GM23338 (cell line): ENCODE data around the gene LNX1. TPM values are rescaled to one million over a fixed set of nuclear protein-coding genes. Genes with fewer than 3 reads are reported as not detected.

Experiments
- ATAC-seq: fragments of 200-7000 bp; cut with Tn5 transposase; 3 replicates; pipeline ENCODE4 v1.9.1; 2020
- DNase-seq: peaks from one replicate; pipeline ENCODE4 v3.0.0-alpha.2; 2015; ENCODE audit warnings: low spot score
- H2AFZ ChIP-seq: fragments of 200-600 bp; sonication (generic); 2 replicates; pipeline ENCODE4 v1.8.0; 2016; ENCODE audit warnings: antibody characterized with exemption, mild to moderate bottlenecking, moderate library complexity
- H3F3A ChIP-seq: fragments of 200-600 bp; sonication (generic); replicated peaks from 2 replicates; pipeline ENCODE4 v1.8.0; 2017; ENCODE audit warnings: antibody characterized with exemption, mixed run types, low read depth
- H3K27ac ChIP-seq: fragments of 200-600 bp; sonication (generic); 2 replicates; pipeline ENCODE4 v1.6.1; 2016; ENCODE audit warnings: low read depth
- H3K27me3 ChIP-seq: fragments of 200-600 bp; sonication (generic); 2 replicates; pipeline ENCODE4 v1.8.0; 2016; ENCODE audit warnings: mild to moderate bottlenecking, mixed run types, moderate library complexity; ENCODE audit not compliant: insufficient read depth
- H3K36me3 ChIP-seq: fragments of 200-600 bp; sonication (generic); 2 replicates; pipeline ENCODE4 v1.8.0; 2016; ENCODE audit warnings: mild to moderate bottlenecking; ENCODE audit not compliant: insufficient read depth
- H3K4me1 ChIP-seq: fragments of 200-600 bp; sonication (generic); 2 replicates; pipeline ENCODE4 v1.8.0; 2016; ENCODE audit warnings: mild to moderate bottlenecking, moderate library complexity; ENCODE audit not compliant: insufficient read depth
- H3K4me2 ChIP-seq: fragments of 200-600 bp; sonication (generic); 2 replicates; pipeline ENCODE4 v1.7.1; 2017; ENCODE audit warnings: mixed run types
- H3K4me3 ChIP-seq: fragments of 200-600 bp; sonication (generic); 2 replicates; pipeline ENCODE4 v1.6.1; 2016; ENCODE audit warnings: mixed run types
- H3K79me2 ChIP-seq: fragments of 200-600 bp; sonication (generic); replicated peaks from 2 replicates; pipeline ENCODE4 v1.8.0; 2017; ENCODE audit warnings: mild to moderate bottlenecking; ENCODE audit not compliant: insufficient read depth
- H3K9me2 ChIP-seq: fragments of 200-600 bp; sonication (generic); 2 replicates; pipeline ENCODE4 v1.8.0; 2017; ENCODE audit not compliant: insufficient read depth
- H4K20me1 ChIP-seq: fragments of 200-600 bp; sonication (generic); replicated peaks from 2 replicates; pipeline ENCODE4 v1.8.0; 2017; ENCODE audit warnings: mild to moderate bottlenecking; ENCODE audit not compliant: insufficient read depth
- H3K27ac Mint-ChIP-seq: 2 replicates; pipeline ENCODE4 v1.8.0; 2020; ENCODE audit warnings: inconsistent platforms, mild to moderate bottlenecking, moderate library complexity, mixed read lengths
- H3K27me3 Mint-ChIP-seq: 3 replicates; pipeline ENCODE4 v1.8.0; 2022; ENCODE audit warnings: low read depth, mild to moderate bottlenecking, moderate library complexity, mixed read lengths, inconsistent platforms; ENCODE audit not compliant: insufficient read depth, poor library complexity
- H3K36me3 Mint-ChIP-seq: 3 replicates; pipeline ENCODE4 v1.8.0; 2021; ENCODE audit warnings: low read depth, mild to moderate bottlenecking, inconsistent platforms, moderate library complexity, mixed read lengths
- H3K4me1 Mint-ChIP-seq: 3 replicates; pipeline ENCODE4 v1.8.0; 2020; ENCODE audit warnings: mild to moderate bottlenecking, inconsistent platforms, mixed read lengths
- H3K4me3 Mint-ChIP-seq: 3 replicates; pipeline ENCODE4 v1.8.0; 2021; ENCODE audit warnings: moderate library complexity, mild to moderate bottlenecking, inconsistent platforms, mixed read lengths
- H3K9me3 Mint-ChIP-seq: 3 replicates; pipeline ENCODE4 v1.8.0; 2020; ENCODE audit warnings: moderate library complexity, mild to moderate bottlenecking, inconsistent platforms, mixed read lengths
- ETS1 ChIP-seq: IDR thresholded peaks from 2 replicates; pipeline ENCODE4 v1.6.1; 2016; ENCODE audit warnings: antibody characterized with exemption
- EZH2 ChIP-seq: fragments of 200-600 bp; sonication (generic); IDR thresholded peaks from one replicate; pipeline ENCODE4 v1.8.0; 2017; ENCODE audit warnings: antibody characterized with exemption, mild to moderate bottlenecking, low read depth; ENCODE audit not compliant: unreplicated experiment
- EZH2phosphoT487 ChIP-seq: fragments of 200-600 bp; sonication (generic); IDR thresholded peaks from one replicate; pipeline ENCODE4 v1.8.1; 2018; ENCODE audit warnings: antibody characterized with exemption; ENCODE audit not compliant: unreplicated experiment
- JUNB ChIP-seq: IDR thresholded peaks from one replicate; pipeline ENCODE4 v1.6.1; 2016; ENCODE audit warnings: antibody characterized with exemption; ENCODE audit not compliant: unreplicated experiment
- NANOG ChIP-seq: IDR thresholded peaks from 2 replicates; pipeline ENCODE4 v1.6.1; 2016; ENCODE audit warnings: antibody characterized with exemption, borderline replicate concordance
- POLR2AphosphoS5 ChIP-seq: IDR thresholded peaks from 2 replicates; pipeline ENCODE4 v1.6.1; 2016; ENCODE audit warnings: antibody characterized with exemption, low read depth
- STAT1 ChIP-seq: IDR thresholded peaks from one replicate; pipeline ENCODE4 v1.6.1; 2016; ENCODE audit warnings: antibody characterized with exemption; ENCODE audit not compliant: unreplicated experiment
- ZNF114 ChIP-seq: fragments of 250-450 bp; sonication (Bioruptor Pico); IDR thresholded peaks from 2 replicates; pipeline ENCODE4 v1.5.0; 2020; ENCODE audit warnings: mild to moderate bottlenecking, moderate library complexity
- ZNF331 ChIP-seq: fragments of 250-450 bp; sonication (Bioruptor Pico); IDR thresholded peaks from 2 replicates; pipeline ENCODE4 v1.5.0; 2020; ENCODE audit warnings: low read depth, mild to moderate bottlenecking, moderate library complexity
- polyA plus RNA-seq: library from polyadenylated mRNA; unstranded; fragments of >200 nt; fragmentation: Nextera tagmentation; extraction: Ambion mirVana; gene quantifications from 2 replicates; pipeline ENCODE4 v1.2.1, GENCODE V29; 2016
- total RNA-seq: library from RNA; depleted of rRNA; stranded (reverse); fragments of >200 nt; shearing (Covaris generic); gene quantifications from 2 replicates; pipeline ENCODE4 v1.2.3, GENCODE V29; 2014
- TF ChIP-seq, protein P1 (sequence below), 2 experiments: fragments of 200-600 bp in 1 of 2; sonication (generic) in 1 of 2; conservative IDR thresholded peaks; 2 replicates each; pipeline versions ENCODE4 v1.5.1 to v1.6.1; 2016 to 2017; ENCODE audit warnings: antibody characterized with exemption in 2 of 2, low read depth in 2 of 2, mild to moderate bottlenecking in 2 of 2, moderate library complexity in 1 of 2
- TF ChIP-seq, protein P2 (sequence below): IDR thresholded peaks from one replicate; pipeline ENCODE4 v1.6.1; 2018; ENCODE audit warnings: antibody characterized with exemption; ENCODE audit not compliant: unreplicated experiment

Gene LNX1
- total and polyA plus RNA-seq, 2 experiments from 2014 or later, result 5.4 to 6.4 TPM

DNA sequence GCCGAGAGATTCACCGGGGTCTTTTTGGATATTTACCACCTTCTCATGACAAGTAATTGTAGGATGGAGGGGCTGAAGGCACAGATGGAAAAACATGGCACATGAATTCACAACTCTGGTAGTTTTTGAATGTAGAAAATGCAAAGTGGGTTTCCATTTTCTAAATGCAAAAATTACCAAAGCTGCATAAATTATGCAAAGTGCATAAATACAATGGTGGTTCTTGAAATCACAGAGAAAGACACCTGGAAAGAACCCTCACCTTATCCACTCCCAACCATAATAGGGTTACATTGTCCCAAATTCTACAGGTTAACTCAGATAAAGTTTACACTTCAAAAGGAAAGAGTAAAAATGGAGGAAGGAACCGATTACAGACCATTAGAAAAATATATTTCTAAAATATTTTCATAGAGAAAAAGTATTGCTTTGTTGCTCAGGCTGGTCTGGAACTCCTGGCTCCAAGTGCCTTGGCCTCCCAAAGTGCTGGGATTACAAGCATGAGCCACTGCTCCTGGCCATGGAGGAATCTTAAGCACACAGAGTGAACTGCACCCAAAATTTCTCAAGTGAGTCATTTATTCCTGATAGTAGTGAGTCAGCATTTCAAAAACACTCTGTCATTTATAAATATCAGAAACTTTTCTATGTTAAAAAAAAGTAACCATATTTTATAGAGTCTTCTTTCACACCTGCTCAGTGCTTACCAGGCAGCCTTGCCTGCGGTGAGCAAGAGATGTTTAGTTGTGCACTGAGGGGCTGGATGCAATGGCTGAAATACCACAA, 112.4 kb downstream of the LNX1 start:
- H3K36me3 ChIP-seq, result no peaks in the 10 kb centered on the region
- Mint-ChIP-seq H3K27ac (0 out of 2 replicates have a peak overlapping the region, but pooled peaks have one; percentile 2), H3K27me3 (no peaks in the 10 kb centered on the region), H3K9me3 (no peaks in the 10 kb centered on the region), H3K4me1 (peaks cover 49% of the 10 kb centered on the region), H3K36me3 (peaks cover 4% of the 10 kb centered on the region; the same call in 2 of the 3 replicates), H3K4me3 (no peak overlapping the region)
- no peak overlapping the region for H2AFZ ChIP-seq
- H3K9me2 ChIP-seq, result 0 out of 2 replicates have a peak, but pooled peaks cover 6% of the 10 kb centered on the region
- DNase-seq (no peak), ATAC-seq (no peak)
- H3F3A ChIP-seq, result no peaks in the 10 kb centered on the region
- no peaks in the 10 kb centered on the region for H3K27me3 ChIP-seq
- peaks cover 60% of the 10 kb centered on the region for H3K4me1 ChIP-seq
- H3K79me2 ChIP-seq, result no peaks in the 10 kb centered on the region
- H4K20me1 ChIP-seq, result no peaks in the 10 kb centered on the region
- peak overlapping the region; percentile 22; the same call in 1 of the 2 replicates for H3K4me2 ChIP-seq
- TF ChIP-seq ZNF114 (CRISPR knock-in tag) (no peak), NANOG (no peak), EZH2phosphoT487 (no peak), POLR2AphosphoS5 (no peak)
- no peak overlapping the region for H3K4me3 ChIP-seq
- H3K27ac ChIP-seq, result peak overlapping the region; percentile 96; the same call in 1 of the 2 replicates

- Histone ChIP-seq H3F3A (no peaks in the 10 kb centered on the region), H3K4me3 (peak overlapping the region; percentile 24; the same call in 1 of the 2 replicates), H3K27ac (peak overlapping the region; percentile 96), H3K79me2 (no peaks in the 10 kb centered on the region; the same call in 1 of the 2 replicates), H3K4me2 (peak overlapping the region; percentile 30), H3K9me2 (0 out of 2 replicates have a peak, but pooled peaks cover 6% of the 10 kb centered on the region), H3K36me3 (no peaks in the 10 kb centered on the region), H4K20me1 (no peaks in the 10 kb centered on the region), H2AFZ (no peak overlapping the region), H3K4me1 (peaks cover 60% of the 10 kb centered on the region), H3K27me3 (no peaks in the 10 kb centered on the region)
- TF ChIP-seq ETS1, result no peak
- TF ChIP-seq POLR2AphosphoS5, result no peak
- TF ChIP-seq, protein P1, sequence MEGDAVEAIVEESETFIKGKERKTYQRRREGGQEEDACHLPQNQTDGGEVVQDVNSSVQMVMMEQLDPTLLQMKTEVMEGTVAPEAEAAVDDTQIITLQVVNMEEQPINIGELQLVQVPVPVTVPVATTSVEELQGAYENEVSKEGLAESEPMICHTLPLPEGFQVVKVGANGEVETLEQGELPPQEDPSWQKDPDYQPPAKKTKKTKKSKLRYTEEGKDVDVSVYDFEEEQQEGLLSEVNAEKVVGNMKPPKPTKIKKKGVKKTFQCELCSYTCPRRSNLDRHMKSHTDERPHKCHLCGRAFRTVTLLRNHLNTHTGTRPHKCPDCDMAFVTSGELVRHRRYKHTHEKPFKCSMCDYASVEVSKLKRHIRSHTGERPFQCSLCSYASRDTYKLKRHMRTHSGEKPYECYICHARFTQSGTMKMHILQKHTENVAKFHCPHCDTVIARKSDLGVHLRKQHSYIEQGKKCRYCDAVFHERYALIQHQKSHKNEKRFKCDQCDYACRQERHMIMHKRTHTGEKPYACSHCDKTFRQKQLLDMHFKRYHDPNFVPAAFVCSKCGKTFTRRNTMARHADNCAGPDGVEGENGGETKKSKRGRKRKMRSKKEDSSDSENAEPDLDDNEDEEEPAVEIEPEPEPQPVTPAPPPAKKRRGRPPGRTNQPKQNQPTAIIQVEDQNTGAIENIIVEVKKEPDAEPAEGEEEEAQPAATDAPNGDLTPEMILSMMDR (conservative IDR thresholded peaks at IDR 0.05; ENCODE audit: low read depth in 2 of 2), result no peak
- TF ChIP-seq, protein P2, sequence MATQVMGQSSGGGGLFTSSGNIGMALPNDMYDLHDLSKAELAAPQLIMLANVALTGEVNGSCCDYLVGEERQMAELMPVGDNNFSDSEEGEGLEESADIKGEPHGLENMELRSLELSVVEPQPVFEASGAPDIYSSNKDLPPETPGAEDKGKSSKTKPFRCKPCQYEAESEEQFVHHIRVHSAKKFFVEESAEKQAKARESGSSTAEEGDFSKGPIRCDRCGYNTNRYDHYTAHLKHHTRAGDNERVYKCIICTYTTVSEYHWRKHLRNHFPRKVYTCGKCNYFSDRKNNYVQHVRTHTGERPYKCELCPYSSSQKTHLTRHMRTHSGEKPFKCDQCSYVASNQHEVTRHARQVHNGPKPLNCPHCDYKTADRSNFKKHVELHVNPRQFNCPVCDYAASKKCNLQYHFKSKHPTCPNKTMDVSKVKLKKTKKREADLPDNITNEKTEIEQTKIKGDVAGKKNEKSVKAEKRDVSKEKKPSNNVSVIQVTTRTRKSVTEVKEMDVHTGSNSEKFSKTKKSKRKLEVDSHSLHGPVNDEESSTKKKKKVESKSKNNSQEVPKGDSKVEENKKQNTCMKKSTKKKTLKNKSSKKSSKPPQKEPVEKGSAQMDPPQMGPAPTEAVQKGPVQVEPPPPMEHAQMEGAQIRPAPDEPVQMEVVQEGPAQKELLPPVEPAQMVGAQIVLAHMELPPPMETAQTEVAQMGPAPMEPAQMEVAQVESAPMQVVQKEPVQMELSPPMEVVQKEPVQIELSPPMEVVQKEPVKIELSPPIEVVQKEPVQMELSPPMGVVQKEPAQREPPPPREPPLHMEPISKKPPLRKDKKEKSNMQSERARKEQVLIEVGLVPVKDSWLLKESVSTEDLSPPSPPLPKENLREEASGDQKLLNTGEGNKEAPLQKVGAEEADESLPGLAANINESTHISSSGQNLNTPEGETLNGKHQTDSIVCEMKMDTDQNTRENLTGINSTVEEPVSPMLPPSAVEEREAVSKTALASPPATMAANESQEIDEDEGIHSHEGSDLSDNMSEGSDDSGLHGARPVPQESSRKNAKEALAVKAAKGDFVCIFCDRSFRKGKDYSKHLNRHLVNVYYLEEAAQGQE, result no peak
- TF ChIP-seq EZH2phosphoT487, result no peak
- TF ChIP-seq STAT1, result no peak
- TF ChIP-seq EZH2, result no peak
- no peak for TF ChIP-seq NANOG
- TF ChIP-seq ZNF331, result no peak
- no peak for TF ChIP-seq JUNB
- Mint-ChIP-seq H3K36me3 (peaks cover 14% of the 10 kb centered on the region), H3K27me3 (no peaks in the 10 kb centered on the region), H3K27ac (peak overlapping the region; percentile 69; the same call in 1 of the 2 replicates), H3K4me1 (peaks cover 49% of the 10 kb centered on the region), H3K9me3 (no peaks in the 10 kb centered on the region; the same call in 2 of the 3 replicates), H3K4me3 (no peak overlapping the region)
- peak; percentile 11; the same call in 1 of the 3 replicates for ATAC-seq
- peak; percentile 30 for DNase-seq
These were observed 113.7 kb downstream of the LNX1 start for GRCh38 chr4:53477636-53478035.
